SKM-1 treated with dmso at 0.1 percent for 144 hours (cell line): ENCODE data around the gene AP2B1.
"Not testable (repeated sequence)": the region's sequence is repeated elsewhere in the genome, so short reads cannot be mapped to it uniquely, and the experiment has no call there.

ENCODE experiments used
- DNase-seq: peaks from one replicate; lab custom pipeline; 2025; ENCODE audit not compliant: unreplicated experiment; lab: John Stamatoyannopoulos, UW

Gene AP2B1

DNA sequence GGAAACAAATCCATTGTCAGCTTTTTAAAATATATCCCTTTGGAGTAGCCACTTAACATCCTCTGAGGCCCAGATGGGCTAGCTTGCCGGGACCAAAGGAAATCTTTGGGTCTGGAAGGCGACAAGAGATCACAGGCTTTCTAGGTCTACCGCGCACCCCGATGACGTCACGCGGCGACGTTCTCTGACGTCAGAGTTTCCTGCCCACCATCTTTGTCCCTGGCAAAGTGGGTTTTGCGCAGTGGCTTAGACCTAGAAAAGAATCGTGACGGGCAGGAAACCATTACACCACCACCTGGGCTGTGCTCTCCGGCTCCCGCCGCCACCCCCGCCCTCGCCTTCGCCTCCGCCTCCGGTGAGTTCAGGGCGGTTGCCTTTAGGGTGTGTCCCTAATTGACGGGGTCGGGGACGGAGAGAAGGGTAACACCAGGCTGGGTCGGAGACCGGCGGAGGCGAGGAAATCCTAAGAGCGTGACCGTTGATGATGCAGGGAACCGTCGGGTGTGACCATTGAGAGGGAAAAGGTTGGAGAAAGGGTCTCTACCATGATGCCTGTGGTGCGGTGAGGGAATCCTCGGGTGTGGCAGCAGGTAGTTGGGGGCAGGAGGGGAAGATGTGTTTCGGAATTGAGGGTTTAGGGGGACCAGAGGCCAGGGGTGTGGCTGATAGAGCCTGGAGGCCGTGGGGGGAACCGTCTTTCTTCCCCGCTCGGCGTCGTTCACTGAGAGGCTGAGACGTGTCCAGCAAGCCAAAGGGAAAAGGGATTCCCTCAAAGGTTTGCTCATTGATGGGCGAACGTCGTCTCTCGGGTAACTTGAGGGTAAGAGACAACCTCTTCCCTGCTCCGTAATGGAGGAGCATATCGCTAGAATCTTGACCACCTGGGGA, at the start of gene AP2B1:
Gene AP2B1, plus strand, starts transcription at position 249 of the 888 bp plus-strand sequence. CDS start 6,709 bp downstream, outside the sequence.
- peak; percentile 81 for DNase-seq

DNA sequence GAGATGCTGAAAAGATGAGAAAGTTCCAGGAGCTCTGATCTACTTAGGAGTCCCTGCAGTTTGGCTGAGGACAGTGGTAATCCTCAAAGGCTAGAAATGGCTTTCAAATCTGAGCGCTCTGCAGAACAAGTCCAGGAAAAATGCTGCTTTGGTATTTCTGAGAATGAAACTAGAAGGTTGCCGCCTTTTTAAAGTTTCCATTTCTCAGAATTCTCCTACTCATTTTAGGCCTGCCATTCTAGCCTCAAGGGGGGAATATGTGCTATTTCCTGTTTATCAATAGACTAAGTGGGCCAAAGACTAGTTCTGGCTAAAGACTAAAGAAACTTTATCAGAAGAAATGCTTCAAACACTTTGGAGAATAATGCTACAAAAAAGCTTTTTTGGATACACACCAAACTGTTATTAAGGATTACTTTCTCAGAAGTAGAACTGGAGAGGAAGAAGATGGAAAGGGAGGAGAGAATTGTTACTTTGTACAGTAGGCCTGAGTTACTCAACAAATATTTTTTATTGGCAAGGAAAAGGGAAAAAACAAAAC, 49.5 kb upstream of the AP2B1 start, which contains the start of gene SLFN12L:
Gene SLFN12L, minus strand, starts transcription at position 78 of the 541 bp plus-strand sequence. CDS start 15,314 bp downstream, outside the sequence.
- DNase-seq, result no peak

DNA sequence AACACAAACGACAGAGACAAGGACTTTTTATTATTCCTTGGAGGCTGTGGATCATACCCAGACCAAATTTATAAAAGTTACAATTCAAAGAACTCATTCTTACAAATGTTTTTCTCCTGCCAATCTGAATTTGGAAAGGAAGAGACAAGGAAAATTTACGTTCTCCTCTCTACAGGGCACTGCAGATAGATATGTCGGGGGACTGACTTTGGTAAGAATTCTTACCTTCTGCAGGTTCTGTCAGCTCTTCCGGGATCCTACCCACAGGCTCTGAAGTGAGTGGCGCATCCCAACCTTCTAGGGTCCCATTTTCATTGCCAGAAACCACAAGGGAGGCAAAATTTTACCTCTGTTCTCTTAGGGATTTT, 47.5 kb upstream of the AP2B1 start:
- DNase-seq, result no peak

DNA sequence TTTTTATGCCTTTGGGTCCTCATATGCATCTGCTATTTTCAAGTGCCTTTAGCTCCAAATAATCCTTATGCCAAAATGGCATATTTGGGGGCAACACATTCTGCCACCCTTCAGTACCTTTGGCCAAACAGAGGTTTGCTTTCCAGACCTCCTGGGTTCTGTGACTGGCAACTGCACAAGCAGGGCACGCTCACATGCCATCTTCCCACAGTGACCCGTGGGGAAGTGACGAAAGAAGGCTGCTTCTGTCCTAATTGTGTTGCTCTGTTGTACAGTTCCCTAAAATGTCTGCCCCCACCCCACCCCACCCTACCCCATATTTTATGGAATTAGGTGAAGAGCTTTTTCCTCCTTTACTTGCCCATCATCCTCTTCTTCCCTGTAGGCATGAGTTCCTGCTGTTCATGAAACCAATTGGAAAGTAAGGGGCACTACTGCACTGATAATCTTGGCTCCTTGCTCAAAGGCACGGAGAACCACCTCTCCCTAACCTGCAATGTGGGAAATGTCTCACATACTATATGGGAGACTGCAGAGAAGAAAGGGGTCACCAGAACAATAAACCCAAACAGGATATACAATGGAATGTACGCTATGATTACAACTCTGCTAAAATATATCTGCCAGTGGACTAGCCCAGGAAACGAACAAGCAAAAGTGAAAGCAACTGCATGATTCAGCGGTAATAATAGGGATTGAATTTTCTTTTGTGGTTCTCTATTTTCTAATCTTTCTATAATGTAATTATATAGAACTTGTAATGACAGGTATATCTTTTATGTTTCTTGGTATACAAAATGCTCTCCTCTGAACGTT, 46.3 kb upstream of the AP2B1 start:
- peak; percentile 58 for DNase-seq

DNA sequence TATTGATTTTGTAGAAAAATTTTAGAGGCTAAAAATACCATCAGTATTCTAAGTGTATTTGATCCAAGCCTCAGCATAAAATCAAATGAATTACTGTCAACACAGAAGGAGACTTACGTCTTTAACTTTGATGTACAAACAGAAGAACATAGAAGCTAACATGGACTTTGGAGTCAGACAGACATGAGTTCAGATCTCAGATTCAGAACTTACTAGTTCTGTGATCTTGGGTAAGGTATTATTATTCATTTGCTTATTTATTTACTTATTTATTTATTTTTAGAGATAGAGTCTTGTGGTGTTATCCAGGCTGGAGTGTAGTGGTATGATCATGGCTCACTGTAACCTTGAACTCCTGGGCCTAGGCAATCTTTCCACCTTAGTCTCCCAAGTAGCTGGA, 45.7 kb upstream of the AP2B1 start:
- DNase-seq, result no peak

DNA sequence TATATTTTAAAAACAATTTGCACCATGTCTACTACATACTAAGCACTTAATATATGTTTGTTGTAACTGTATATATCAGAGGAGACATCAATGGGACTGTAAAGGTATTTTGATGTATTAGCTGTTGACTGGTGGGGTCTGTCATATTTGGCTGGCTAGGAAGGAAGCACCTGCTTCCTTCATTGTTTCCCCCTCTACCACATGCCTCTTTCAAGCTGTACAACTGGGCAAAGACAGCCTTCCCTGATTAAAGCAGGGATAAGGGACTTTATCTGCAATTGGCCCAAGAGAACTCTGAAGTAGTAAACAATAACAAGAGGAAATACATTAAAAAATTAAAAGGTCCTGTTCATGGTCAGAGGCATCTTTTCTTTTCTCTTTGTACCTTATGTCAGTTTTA, 44.1 kb upstream of the AP2B1 start:
- DNase-seq, result no peak

DNA sequence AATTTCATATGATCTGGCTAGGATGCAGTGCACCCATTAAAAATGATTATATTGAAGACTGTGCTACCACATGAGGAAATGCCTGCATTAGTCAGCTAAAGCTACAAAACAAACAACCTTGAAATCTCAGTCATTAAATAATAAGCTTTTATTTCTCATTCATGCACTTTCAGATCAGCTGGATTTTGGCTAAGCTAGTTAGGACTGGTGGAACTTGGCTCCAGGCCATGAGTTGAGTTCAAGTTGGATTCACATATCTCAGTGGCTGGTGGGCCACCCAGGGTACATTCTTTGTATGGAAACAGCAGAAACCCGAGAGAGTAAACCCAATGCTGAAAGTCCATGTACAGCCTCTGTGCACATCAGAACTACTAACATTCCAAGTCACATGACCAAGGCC, 43.3 kb upstream of the AP2B1 start:
- DNase-seq, result no peak

DNA sequence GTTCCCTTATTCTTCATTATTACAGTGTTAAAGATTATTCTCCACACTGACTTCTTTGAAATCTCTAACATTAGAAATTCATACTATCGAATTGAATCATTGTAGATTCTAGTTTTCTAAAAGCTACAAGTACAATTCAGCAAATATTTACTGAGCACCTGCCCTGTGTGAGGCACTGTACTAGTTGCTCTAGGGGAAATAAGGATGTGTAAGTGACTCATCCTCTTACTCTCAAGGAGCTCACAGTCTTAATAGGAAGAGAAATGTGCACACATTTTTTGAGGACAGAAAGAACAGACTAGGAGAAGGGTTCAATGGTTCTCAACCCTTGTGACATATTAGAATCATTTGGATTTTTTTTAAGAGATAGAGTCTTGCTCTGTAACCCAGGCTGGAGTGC, 42.0 kb upstream of the AP2B1 start:
- DNase-seq, result no peak

DNA sequence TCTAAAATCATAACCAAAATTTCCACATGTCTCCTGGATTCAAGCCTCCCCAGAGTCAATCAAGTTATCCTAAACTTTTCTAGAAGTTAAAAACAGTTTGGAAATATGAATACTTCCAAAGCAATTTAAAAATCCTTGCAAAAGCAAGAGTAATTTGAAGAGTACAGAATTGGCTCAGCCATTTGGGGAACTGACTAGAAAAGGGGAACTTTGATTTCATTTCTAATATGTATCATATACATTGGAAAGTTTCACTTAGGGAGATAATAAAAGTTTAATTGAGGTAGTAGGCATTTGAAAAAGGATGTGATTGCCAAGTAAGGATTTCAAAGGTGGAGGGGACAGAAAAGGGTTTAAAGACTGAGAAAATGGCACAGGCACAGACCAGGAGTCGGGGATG, 40.6 kb upstream of the AP2B1 start:
- peak; percentile 6 for DNase-seq

DNA sequence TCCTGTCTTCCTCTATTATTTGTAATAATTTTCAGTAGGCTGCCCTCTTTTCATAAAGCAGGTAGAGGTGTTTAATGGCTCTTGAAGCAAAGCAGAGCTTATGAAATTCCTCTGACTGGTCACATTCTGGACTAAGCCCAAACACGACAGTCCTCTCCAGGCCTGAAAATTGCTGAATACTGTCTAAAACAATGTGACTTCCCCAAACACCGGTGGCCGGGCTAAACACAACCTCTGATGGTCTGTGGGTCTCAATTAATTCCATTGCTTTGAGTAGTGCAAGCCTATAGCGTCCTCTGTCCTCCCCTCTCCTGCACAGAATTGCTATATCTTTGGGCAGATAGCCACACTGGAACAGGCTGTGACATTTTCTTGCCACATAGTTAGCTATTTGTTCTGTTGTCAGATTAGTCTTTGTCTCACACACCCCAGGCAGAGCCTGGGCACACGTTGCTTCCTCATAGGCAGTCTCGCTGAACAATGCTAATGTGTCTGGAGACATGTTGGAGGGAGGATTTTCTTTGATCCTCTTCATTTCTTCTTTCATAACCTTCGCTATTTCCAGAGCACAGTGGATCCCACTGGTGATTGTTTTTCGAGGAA, 38.8 kb upstream of the AP2B1 start:
- no peak for DNase-seq

DNA sequence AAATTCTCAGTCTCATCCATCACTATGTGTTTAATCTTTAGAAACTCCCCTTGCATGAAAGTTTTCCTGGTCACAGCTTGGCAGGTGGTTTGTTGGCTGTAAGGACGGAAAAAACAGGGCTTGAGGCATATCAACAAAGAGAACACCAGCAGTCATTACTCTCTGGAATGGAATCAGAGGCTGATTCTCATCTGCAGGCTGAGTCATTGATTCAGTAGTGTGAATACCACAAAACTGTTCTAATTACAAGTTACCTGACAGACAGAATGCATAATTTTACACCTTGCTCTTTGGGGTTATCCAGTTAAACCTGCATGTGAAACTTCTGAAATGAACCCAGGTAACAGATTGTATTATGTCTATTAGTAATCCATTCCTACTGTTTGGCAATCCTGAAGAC, 38.1 kb upstream of the AP2B1 start:
- no peak for DNase-seq

DNA sequence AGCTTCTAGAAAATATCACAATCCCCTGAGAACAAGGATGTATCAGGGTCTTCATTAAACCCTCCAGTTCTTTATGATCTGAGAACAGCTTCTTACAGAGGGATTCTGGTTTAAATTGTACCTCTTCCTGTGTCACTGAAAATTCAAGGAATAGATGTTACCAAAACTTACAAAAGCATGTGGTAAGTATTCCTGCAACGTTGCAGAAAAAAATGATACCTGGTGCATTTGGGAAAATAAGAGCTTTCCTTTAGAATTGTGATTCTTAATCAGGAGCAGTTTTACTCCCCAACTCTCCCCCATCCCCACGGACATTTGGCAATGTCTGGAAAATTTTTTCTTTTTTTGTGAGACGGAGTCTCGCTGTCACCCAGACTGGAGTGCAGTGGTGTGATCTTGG, 33.8 kb upstream of the AP2B1 start:
- no peak for DNase-seq

DNA sequence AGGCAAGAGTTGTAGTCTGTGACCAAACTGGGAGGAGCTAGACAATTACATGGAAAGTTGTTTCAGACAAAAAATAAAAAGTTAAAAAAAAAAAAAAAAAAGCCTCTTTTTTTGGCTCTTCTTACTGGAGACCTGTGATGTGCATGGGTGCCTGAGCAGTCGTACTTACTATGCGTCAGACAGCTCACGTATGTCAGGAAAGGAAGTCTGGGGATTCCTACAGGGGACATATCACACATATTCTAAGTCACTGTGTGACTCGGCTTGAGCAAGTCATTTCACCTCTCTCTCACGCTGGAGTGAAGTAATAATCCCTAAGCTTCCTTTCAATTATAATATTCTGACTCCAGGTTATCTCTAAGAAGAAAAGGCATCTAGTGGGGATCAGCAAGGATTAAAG, 32.5 kb upstream of the AP2B1 start:
- DNase-seq, result no peak

DNA sequence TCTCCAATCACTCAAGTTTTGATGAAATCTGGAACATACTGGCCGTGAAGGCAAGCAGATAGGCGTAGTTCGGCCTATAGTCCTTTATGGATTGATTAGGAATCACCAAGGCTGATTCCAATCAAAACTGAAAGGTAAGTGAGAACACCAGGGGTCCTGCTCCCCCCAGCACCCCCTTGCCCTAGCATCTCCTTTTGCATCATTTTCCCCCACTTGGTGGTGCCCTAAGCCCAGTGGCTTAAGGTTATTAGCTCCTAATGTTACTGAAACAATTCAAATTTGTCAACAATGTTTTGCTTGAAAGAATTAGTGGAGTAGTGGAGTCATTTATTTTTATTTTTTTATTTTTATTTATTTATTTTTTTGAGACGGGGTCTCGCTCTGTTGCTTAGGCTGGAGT, 31.4 kb upstream of the AP2B1 start:
- no peak for DNase-seq

DNA sequence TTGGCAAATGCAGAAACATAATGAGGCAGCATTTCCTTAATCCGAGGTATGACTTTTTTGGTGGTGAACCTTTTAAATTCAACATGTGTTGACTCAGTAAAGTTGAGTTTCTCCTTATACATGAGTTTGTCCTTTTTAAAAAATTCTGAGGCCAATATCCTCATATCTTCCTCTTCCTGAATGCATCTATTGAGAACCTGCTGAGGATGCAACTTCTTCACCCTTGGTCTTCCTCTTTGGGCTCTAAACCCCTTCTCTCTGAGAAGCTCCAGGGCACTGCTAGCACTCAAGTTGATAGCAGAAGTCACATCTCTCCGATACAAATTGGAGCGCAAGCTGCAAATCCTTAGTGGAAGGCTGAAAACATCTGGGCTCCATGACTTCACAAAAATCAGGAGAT, 29.8 kb upstream of the AP2B1 start:
- no peak for DNase-seq

DNA sequence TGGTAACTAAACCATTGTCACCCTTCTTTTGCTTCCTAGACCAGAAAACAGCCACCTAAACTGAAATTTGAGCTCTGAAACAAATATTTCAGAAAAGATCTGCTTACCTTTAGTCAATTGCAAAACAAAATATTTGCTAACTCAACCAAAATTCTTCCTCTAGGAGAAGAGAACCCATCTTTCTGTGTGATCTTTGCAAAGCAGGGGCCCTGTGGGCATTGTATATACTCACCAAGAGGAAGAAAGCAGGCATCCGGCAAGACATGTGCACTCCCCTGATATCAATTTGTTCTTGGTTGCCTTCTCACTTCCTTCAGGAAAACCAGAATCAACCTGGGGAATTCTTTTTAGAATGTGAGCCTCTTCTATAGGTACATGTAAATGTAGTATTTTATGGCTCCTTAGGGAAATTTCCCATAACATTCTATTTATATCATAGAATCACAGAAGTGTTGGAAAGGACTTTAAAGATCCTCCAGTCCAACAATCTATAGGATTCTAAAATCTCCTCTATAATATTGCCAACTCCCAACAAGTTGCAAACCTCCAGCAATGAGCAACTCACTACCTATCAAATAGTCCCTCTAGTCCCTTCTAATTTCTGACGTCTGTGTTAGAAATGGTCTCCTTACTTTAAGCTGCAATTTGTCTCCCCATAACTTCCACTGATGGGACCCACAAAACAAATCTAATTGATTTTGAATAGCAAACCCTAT, 27.5 kb upstream of the AP2B1 start:
- no peak for DNase-seq

DNA sequence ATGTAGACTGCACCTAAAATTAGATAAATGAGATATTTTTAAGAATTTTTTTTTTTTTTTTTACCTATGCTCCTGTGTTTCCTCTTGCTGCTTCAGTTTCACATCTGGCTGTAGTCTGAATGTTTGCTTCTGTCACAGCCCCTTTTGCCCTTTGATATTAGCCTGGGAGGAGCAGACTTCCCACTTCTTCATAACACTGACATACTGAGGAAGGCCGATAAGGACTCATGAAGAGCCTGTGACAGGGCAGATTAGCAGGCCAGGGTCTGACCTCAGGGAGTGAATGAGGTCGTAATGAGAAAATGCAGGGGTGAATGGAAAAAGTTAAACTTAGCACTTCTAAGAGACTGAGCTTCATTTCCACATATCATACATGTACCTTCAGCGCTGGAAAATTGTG, 26.4 kb upstream of the AP2B1 start, which contains the start of gene SLFN14:
Gene SLFN14, minus strand, starts transcription at position 117 of the 400 bp plus-strand sequence. CDS start 2,757 bp downstream, outside the sequence.
- DNase-seq, result no peak

DNA sequence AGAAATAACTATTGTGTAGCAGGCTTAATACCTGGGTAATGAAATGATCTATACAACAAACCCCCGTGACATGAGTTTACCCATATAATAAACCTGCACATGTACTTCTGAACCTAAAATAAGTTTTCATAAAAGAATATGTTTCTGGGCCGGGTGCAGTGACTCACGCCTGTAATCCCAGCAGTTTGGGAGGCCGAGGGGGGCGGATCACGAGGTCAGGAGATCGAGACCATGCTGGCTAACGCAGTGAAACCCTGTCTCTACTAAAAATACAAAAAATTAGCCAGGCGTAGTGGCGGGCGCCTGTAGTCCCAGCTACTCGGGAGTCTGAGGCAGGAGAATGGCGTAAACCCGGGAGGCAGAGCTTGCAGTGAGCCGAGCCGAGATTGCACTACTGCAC, 23.9 kb upstream of the AP2B1 start:
- not testable (repeated sequence) for DNase-seq

DNA sequence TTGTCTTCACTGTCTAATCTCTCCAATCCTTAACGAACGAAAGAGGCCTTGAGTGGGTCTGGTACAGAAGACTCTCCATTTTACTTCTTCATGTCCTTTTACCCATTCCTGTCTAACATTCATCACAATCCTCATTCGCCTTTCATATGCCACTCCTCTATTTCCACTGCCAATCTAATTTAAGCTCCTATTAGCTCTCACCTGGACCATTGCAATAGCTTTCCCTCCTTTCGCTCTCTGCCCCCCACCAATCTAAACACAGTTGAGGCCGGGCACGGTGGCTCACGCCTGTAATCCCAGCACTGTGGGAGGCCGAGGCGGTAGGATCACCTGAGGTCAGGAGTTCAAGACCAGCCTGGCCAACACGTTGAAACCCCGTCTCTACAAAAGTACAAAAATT, 20.2 kb upstream of the AP2B1 start:
- DNase-seq, result no peak

DNA sequence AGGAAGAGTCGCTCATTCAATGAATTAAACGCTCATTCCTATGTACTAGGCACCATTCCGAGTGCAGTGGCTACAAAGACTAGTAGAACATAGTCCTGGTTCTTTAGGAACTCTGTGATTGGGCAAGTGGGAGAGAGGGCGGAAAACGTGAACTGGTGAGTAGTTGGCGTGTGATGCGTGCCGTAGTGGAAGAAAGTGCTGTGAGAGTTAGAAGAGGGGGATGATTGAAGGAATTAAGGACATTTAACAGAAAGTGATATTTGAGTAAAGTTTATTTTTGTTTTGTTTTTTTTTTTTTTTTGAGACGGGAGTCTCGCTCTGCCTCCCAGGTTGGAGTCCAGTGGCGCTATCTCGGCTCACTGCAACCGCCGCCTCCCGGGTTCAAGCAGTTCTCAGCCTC, 18.6 kb upstream of the AP2B1 start:
- DNase-seq, result no peak

DNA sequence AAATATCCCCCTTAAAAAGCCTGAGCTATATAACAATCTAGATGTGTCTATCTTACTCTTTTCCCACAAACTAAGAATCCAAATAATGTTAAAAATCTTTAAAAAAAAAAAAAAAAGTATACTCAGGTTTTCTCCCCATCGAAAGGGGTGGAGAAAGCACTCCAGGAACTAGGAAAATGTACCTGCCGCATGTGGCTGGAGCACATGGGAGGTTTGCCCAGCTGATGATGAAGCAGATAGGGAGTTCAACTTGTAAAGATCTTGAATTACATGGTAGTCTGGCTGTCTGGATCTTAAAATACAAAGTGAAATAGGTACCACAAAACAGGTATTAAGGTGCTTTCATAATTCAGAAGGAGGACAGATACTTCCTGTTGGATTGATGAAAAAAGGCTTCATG, 17.7 kb upstream of the AP2B1 start:
- DNase-seq, result no peak
